Stimulated activated CD8-positive, alpha-beta memory T cell treated with anti-CD3 and anti-CD28 coated beads, Interleukin-7, amount 100 ng/mL, for 24 hours (primary cell): ENCODE data around the gene ABHD12.
"Not testable (repeated sequence)": the region's sequence is repeated elsewhere in the genome, so short reads cannot be mapped to it uniquely, and the experiment has no call there.

Experiments
- DNase-seq: peaks from one replicate; pipeline ENCODE4 v3.0.0-alpha.2; 2020; ENCODE audit warnings: low read depth

ABHD12 gene

GRCh38 chr20:25353747-25354705, 36.6 kb downstream of the ABHD12 start:
- DNase-seq, result no peak

- DNase-seq, result no peak
Measured at GRCh38 chr20:25353353-25353746, 37.3 kb downstream of the ABHD12 start.

GRCh38 chr20:25352746-25353145, 37.9 kb downstream of the ABHD12 start:
- DNase-seq, result no peak

- no peak for DNase-seq
Measured at GRCh38 chr20:25351024-25351360, 39.6 kb downstream of the ABHD12 start.

DNA sequence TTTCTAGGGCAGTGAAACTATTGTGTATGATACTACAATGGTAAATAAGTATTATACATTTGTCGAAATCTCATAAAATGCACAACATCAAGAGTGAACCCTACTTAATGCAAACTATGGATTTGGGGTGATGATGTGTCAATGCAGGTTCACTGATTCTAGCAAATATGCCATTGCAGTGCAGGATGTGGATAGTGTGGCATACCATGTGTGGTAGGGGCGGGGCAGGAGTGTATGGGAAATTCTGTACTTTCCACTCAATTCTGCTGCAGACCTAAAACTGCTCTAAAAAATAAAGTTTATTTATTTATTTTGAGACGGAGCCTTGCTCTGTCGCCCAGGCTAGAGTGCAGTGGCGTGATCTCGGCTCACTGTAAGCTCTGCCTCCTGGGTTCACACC, 44.3 kb downstream of the ABHD12 start:
- DNase-seq, result no peak

- DNase-seq, result no peak
Measured at GRCh38 chr20:25345721-25346120, 44.9 kb downstream of the ABHD12 start.

DNA sequence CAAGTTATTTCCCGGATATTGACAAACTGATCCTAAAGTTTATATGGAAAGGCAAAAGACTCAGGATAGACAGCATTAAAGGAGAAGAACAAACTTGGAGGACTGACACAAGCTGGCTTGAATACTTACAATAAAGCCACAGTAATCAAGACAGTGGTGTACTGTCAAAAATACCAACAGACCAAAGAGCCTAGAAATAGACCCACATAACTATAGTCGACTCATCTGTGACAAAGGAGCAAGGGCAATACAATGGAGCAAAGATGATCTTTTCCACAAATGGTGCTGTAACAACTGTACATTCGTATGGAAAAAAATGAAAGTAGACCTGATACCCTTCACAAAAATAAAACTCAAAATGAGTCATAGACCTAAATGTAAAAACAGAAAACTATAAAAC, 46.0 kb downstream of the ABHD12 start:
- DNase-seq, result no peak

DNA sequence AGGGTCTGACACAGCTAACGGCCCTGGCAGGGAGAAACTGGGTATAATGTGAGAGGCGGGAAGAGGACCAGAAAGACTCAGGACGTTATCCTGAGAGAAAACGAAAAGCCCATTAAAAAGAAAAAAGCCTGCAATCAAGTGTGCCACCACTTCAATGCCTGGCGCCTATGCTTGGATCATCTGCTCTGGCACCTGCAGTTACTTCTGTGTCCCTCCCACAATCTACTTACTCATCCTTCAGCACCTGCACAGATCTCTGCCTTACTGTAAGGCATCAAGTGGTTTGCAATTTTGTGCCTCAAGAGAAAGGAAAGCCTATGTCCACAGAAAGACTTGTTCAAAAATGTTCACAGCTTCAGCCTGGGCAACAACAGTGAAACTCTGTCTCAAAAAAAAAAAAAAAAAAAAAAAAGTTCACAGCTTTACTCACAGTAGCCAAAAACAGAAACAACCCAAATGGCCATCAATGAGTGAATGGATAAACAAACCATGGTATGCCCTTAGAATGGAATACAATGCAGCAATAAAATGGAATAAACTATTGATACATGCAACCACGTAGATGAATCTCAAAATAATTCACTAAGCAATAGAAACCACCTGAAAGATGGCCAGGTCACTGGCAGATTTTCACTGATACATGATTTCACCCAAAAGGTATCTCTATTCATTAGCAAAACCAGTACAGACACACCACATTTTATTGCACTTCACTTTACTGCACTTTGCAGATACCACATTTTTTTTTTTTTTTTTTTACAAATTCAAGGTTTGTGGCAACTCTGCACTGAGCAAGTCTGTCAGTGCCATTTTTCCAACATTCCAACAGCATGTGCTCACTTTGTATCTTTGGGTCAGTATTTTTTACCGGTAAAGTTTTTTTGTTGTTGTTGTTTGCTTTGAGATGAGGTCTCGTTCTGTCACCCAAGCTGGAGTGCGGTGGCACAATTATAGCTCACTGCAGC, 48.6 kb downstream of the ABHD12 start:
- DNase-seq, result no peak

- no peak for DNase-seq
Measured at GRCh38 chr20:25340380-25340779, 50.3 kb downstream of the ABHD12 start.

GRCh38 chr20:25339608-25340007, 51.0 kb downstream of the ABHD12 start:
- no peak for DNase-seq

DNA sequence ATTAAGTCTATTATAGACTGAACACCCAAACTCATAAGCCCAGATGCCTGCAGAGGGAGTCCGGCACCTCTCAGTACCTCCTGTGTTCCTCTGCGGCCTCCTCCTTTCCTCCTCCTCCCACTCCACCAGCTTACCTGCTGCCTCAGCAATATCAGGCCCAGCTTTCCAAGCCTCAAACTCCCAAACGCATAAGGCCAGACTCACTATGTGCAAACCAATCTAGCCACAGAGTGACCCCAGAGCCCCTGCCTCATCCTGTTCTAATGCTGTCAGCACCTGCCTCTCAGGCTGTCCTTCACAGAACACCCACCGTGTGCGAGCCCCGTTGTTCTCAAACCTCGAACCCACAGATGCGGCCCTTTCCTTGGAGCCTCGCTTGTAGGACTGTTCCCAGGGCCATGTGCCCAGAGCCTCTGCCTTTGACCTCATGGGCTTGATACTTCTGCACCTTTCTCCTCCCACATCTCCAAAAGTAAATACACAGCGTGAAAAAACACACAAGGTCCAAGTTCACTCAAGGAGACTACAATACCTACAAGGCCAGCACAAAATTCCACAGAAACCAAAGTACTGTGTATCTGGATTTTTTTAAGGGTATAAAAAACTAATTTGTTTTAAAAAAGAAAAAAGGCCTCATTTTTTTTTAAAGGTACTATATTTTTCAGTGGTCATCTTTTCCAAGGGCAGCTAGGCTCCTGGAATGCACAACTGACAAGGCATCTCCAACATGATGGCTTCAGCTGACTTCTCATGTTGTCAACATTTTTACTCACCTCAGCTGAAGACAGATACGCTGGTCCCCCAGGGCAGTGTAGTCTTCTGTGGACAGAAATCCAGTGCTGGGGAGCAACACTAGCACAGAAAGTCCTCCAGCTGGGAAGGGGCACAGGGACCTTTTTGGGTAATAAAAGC, 52.3 kb downstream of the ABHD12 start:
- DNase-seq, result no peak

DNA sequence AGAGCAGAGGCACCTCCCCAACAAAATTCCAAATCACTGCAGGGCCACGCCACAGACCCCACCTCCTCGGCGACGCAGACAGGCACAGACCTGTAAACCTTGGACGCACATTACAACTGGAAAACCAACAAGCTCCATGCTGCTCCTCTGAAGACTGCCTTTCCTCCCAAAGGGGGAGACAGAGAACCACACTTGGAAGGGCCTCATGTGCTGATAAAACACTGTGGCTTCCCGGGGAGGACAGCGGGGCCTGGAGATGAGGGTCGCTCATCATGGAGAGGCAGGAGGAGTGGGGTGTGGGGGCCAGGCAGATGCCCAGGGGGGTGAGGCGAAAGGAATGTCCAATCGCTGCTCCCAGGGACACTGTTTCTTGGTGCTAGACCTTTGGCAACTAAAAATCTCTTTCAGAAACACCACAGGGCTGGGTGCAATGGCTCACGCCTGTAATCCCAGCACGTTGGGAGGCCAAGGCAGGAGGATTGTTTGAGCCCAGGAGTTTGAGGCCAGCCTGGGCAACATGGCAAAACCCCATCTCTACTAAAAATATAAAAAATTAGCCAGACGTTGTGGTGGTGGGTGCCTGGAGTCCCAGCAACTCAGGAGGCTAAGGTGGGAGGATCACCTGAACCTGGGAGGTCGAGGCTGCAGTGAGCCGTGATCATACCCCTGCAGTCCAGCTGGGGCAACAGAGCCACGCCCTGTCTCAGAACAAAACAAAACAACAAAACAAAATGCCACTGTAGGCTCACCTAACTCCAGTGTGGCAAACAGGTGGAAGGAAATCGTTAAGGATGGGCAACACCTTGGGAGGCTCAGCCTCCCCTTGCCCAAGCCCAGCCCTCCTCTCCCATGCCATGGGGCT, 53.8 kb downstream of the ABHD12 start:
- no peak for DNase-seq

GRCh38 chr20:25334972-25335371, 55.7 kb downstream of the ABHD12 start:
- not testable (repeated sequence) for DNase-seq

- DNase-seq, result no peak
Measured at GRCh38 chr20:25328954-25329498, 61.6 kb downstream of the ABHD12 start.

DNA sequence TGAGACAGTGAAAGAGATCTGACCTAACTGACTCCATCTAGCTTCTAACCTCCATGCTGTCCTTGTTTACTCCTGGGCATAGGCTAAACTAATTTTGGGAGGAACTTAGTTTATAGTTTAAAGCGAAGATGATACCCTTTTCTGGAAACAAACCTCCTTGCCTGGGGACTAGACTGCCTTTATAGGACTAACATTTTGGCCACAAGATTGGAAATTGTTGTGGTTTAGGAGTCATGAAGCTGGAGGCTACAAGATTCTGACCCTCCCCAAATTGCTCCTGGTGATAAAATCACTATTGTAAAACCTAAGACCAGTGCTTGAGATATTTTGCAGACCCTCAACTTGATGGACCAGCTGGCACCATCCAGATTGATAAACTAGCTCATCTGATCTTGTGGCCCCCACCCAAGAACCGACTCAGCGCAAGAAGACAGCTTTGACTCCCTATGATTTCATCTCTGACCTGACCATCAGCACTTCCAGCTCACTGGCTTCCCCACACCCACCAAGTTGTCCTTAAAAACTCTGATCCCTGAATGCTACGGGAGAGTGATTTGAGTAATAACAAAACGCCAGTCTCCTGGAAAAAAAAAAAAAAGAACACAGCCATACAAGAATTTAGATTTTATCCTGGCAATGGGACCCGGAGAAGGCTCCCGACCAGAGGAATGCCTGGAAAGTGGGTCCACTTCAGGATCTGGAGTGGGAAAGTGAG, 63.0 kb downstream of the ABHD12 start:
- no peak for DNase-seq

GRCh38 chr20:25325997-25326396, 64.6 kb downstream of the ABHD12 start:
- no peak for DNase-seq

DNA sequence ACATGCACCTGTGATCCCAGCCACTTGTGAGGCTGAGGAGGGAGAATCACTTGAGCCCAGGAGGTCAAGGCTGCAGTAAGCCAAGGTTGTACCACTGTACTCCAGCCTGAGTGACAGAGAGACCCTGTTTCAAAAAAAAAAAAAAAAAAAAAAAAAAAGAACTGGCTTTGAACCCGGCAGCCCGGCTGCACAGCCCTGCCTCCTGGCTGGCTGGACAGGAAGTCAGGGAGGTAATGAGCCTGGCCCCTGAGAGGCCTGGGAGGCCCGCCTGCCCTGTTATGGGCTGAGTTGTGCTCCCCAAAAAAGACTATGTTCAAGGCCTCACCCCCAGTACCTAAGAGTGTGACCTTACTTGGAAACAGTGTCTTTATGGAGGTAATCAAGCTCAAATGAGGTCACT, 65.6 kb downstream of the ABHD12 start:
- no peak for DNase-seq

DNA sequence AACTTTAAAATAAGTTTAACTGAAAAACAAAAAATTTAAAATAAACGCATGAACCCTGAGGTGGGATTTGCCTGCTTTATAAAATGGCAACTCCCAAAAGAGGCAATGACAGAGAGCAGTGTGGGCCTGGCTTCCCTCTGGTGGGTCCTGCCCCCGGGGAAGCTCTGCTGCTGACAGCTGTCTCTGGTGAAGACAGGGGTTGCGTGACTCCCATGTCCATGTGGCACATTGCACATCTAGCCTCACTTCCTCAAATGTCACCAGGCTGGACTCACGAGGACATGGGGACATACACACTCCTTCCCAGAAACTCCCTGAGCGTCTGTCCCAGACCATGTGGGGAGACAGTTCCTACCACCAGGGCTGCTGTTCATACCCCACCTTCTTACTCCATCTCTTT, 66.2 kb downstream of the ABHD12 start:
- DNase-seq, result no peak

DNA sequence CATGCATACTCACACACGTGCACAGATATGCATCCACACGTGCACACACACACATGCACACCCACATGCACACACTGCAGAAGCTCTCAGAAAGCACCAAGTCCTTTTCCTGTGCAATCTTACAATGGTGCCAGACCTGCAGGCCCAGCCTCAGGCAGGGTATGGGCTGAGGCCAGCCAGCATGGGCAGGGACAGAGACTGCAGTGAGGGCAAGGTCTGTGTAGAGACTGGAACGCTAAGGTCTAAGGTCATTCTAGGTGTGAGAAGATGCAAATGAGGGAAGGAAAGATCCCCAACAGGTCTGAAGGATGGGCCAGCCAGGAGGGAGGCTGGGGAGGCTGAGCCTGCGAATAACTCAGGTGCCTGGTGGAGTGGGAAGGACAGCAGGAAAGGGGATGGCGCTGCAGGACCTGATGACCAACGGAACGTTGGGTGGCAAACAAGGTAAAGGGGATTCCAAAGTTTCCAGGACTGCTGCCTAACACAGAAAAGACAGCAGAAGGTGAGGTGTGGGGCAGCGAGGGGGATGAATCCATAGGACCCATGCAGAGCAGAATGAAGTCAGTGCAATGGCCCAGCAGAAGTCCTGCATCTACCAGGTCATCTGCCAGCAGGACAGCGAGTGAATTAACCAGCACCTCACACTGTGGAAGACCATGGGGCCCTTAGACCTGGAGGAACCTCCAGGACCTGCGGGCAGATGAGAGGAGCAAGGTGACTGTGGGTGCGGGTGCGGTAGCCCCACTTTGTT, 67.0 kb downstream of the ABHD12 start:
- DNase-seq, result no peak
